ENCODE measurements around the gene SLC1A2. TPM values are rescaled to one million over a fixed set of nuclear protein-coding genes. Genes with fewer than 3 reads are reported as not detected.

SLC1A2 gene
- total RNA-seq, 2 donors from 2014 or later, result 0.12 TPM; not detected in 1

DNA sequence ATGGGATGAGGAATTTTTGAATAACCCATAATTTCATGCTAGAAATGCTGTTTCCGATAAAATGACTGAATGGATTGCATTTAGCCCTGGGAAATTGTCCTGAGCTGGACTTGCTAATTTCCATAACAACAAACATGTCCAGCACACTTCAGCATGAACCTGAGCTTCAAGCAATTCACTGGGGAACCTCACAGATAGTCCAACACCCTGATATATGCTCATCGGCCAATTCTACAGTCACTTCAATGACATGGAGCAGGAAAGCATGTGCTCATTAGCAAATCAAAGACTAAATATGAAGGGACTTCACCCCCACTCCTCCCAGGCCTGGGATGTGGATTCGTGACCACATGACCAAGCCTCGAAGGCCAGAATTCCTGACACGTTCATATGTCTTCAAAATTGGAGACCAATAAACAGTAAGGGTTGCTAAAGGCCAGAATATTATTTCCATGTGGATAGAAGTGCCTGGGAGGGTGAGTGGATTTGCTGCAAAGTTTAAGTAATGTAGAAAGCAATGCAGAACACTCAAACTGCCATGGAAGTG is 131.9 kb downstream of the SLC1A2 start:
- no peak overlapping the region for H3K4me3 Mint-ChIP-seq
- H3K36me3 Mint-ChIP-seq (ENCODE audit: low read depth), result peaks cover 3% of the 10 kb centered on the region
- ATAC-seq (no peak), DNase-seq (no peak)
- H3K4me1 Mint-ChIP-seq, result peaks cover 4% of the 10 kb centered on the region
- H3K27me3 Mint-ChIP-seq, result peaks cover 4% of the 10 kb centered on the region
- no peak overlapping the region for H3K27ac Mint-ChIP-seq
- H3K9me3 ChIP-seq (ENCODE audit: control insufficient read depth, low read length, poor library complexity, severe bottlenecking), result no peaks in the 10 kb centered on the region

DNA sequence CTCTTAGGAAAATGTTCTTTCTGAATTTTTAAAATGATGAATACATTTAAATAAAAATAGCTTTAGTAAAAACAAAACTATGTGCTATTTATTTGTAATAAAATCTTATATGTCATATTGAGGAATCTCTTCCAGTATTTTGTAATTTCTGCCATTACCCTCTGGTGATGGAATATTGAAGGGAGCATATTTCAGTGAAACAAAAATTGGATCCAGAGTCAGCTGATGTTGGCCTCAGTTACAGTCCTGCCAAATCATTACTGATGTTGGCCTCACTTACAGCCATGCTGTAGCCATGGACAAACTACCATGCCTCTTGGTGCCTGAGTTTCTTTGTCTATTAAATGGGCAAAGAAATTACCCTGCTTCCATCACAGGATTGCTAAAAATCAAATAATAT is 133.2 kb downstream of the SLC1A2 start:
- H3K4me3 Mint-ChIP-seq, result no peak overlapping the region
- H3K4me1 Mint-ChIP-seq, result peaks cover 2% of the 10 kb centered on the region
- no peaks in the 10 kb centered on the region for H3K9me3 ChIP-seq (ENCODE audit: control insufficient read depth, low read length, poor library complexity, severe bottlenecking)
- H3K36me3 Mint-ChIP-seq (ENCODE audit: low read depth), result no peaks in the 10 kb centered on the region
- ATAC-seq, result no peak
- H3K27me3 Mint-ChIP-seq, result no peaks in the 10 kb centered on the region
- no peak for DNase-seq
- no peak overlapping the region for H3K27ac Mint-ChIP-seq

DNA sequence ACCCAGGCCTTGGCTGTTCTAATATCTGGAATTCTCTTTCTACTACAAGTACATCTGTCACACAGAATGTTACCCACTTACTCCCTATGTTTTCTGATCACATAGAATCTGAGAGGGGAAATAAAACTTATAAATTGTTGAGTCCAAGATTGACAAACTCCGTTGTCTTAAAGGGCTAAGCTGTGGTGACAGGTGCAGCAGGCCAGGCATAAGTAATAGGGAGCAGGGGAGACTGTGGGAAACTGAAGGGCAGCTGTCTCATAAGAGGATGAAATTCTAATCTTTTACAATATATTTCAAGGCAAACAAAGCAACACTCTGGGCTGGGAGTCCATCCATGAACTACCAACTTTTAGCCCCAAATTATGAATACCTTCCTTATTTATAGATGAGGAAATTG is 133.9 kb downstream of the SLC1A2 start:
- H3K9me3 ChIP-seq (ENCODE audit: control insufficient read depth, low read length, poor library complexity, severe bottlenecking), result no peaks in the 10 kb centered on the region
- Mint-ChIP-seq H3K27ac (no peak overlapping the region), H3K36me3 (ENCODE audit: low read depth) (no peaks in the 10 kb centered on the region), H3K4me3 (no peak overlapping the region), H3K27me3 (no peaks in the 10 kb centered on the region), H3K4me1 (peaks cover 2% of the 10 kb centered on the region)
- ATAC-seq (no peak), DNase-seq (no peak)

DNA sequence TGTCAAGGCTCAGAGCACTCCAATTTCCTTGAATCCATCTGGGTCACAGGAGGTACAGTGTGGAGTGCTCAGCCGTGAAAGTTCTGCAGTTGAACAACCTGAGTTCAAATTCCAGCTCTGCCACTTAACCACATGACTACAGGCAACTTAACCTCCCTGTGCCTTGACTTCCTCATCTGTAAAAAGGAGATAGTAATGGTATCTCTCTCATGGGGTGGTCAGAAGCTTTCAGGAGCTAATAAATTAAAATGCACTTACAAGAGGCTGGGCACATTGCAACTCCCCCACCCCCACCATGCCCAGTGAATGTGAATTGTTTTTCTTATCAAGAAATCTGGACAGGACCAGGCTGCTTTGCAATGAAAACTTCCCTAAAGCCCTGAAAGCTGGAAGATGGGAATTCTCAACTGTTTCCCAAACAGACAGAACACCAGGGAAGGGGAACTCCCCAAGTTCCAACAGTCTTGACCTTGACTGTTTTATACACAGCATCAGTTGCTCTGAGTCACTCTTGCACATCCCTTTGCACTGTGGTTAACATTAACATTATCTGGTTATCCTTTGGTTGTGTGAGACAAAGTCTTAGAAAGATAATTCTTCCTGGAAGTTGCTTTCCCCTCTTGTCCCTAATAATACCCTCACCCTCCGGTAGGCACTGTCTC is 137.0 kb downstream of the SLC1A2 start:
- no peaks in the 10 kb centered on the region for H3K9me3 ChIP-seq (ENCODE audit: control insufficient read depth, low read length, poor library complexity, severe bottlenecking)
- Mint-ChIP-seq H3K36me3 (ENCODE audit: low read depth) (peaks cover 2% of the 10 kb centered on the region), H3K4me3 (no peak overlapping the region), H3K27me3 (no peaks in the 10 kb centered on the region), H3K27ac (no peak overlapping the region), H3K4me1 (peaks cover 6% of the 10 kb centered on the region)
- DNase-seq (no peak), ATAC-seq (no peak)

DNA sequence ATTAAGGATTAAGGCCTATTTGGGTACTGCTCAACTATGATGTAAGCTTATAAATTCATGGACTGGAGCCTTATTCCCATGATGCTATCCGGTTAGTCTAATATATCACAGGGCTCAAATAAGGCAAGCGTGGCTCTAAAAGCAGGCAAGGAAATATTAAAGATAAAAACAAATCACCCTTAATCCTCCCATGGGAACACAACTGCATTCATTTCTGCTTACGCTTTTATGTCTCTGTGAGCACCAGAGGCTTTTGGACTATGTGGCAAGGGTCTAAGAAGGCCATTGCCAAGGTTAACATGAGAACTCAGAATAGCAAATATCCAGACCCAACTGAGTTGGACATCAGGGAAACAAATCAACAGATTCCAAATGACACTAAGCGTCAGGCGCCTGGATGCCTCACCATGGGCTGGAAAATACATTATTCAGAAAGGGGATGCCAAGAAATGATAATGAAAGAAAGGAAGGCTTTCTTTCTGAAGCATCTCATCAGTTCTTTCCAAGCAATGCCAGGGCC is 138.1 kb downstream of the SLC1A2 start:
- Mint-ChIP-seq H3K36me3 (ENCODE audit: low read depth) (peaks cover 2% of the 10 kb centered on the region), H3K4me3 (no peak overlapping the region), H3K4me1 (peaks cover 9% of the 10 kb centered on the region), H3K27ac (no peak overlapping the region), H3K27me3 (no peaks in the 10 kb centered on the region)
- no peaks in the 10 kb centered on the region for H3K9me3 ChIP-seq (ENCODE audit: control insufficient read depth, low read length, poor library complexity, severe bottlenecking)
- ATAC-seq, result no peak
- DNase-seq, result no peak

DNA sequence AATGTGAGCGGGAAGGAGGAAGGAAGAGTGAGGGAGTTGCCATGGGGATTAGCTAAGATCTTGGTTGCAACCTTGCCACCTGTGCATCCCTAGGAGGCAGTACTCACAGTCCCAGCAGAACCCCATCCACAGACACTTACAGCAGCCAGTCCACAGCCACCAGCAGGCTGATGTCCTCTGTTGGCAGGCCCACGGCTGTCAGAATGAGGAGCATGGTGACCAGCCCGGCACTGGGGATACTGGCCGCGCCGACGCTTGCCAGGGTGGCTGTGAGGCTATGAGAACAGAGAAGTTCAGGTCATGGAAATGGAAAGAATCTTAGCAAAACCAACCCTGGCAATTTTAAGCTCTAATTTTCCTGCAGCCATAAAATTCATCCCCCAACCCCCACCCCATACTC is 138.6 kb downstream of the SLC1A2 start:
- no peaks in the 10 kb centered on the region for H3K9me3 ChIP-seq (ENCODE audit: control insufficient read depth, low read length, poor library complexity, severe bottlenecking)
- H3K27me3 Mint-ChIP-seq, result no peaks in the 10 kb centered on the region
- H3K27ac Mint-ChIP-seq, result no peak overlapping the region
- H3K4me1 Mint-ChIP-seq, result peaks cover 14% of the 10 kb centered on the region
- no peak for DNase-seq
- H3K36me3 Mint-ChIP-seq (ENCODE audit: low read depth), result peaks cover 2% of the 10 kb centered on the region
- ATAC-seq, result no peak
- H3K4me3 Mint-ChIP-seq, result no peak overlapping the region

DNA sequence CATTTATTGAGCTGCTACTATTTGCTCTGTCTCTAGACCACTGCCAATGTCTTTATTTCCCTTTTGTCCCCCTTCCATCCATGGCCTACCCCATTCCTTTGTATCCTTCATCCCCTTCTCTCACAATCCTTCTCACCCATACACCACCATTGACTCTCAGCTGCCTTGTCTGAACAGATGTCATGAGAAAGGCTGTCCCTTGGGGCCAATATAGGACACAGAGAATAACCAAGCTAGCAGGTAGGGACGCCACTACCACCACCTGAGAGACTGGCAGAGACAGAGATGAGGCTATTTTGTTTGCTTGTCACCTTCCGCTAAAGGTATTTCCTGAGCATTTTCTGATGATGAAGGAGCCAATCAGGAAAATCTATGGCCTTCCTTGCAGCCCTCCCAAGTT is 141.5 kb downstream of the SLC1A2 start:
- no peak overlapping the region for H3K4me3 Mint-ChIP-seq
- peak overlapping the region; percentile 1 for H3K27ac Mint-ChIP-seq
- no peaks in the 10 kb centered on the region for H3K27me3 Mint-ChIP-seq
- H3K4me1 Mint-ChIP-seq, result peaks cover 20% of the 10 kb centered on the region
- no peaks in the 10 kb centered on the region for H3K9me3 ChIP-seq (ENCODE audit: control insufficient read depth, low read length, poor library complexity, severe bottlenecking)
- DNase-seq (no peak), ATAC-seq (no peak)
- H3K36me3 Mint-ChIP-seq (ENCODE audit: low read depth), result peaks cover 6% of the 10 kb centered on the region

DNA sequence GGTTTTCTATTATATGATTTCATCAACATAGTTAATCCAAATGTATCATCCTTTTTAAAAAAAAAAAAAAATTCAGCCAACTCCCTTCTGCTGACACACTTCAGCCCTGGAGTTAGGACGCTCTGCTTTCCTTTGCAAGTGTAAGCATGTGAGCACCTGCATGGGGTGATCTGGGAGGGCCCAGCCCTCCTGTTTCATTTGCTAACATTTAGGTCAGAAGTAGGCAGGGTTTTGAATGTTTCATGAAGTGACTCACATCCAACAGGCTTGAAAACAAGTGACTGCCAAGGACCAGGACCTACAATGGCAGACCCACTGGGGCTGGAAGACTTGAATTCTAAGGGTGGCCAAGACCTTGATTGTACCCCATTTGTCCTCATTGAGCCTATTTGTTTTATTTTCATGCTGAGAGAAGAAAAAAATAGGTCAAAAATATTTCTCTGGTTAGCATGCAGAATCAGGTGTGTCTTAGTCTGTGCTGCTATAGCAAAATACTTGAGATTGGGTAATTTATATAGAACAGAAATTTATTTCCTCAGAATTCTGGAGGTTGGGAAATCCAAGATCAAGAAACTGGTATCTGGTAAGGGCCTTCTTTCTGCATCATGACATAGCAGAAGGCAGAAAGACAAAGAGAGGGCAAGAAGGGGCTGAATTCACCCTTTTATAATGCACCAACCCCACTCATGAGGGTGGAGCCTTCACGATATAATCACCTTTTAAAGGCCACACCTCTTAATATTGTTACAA is 142.8 kb downstream of the SLC1A2 start:
- no peak overlapping the region for H3K4me3 Mint-ChIP-seq
- ATAC-seq (peak; percentile 83), DNase-seq (no peak)
- H3K4me1 Mint-ChIP-seq, result peaks cover 27% of the 10 kb centered on the region
- peaks cover 6% of the 10 kb centered on the region for H3K36me3 Mint-ChIP-seq (ENCODE audit: low read depth)
- no peaks in the 10 kb centered on the region for H3K27me3 Mint-ChIP-seq
- H3K27ac Mint-ChIP-seq, result peak overlapping the region; percentile 51
- no peaks in the 10 kb centered on the region for H3K9me3 ChIP-seq (ENCODE audit: control insufficient read depth, low read length, poor library complexity, severe bottlenecking)

DNA sequence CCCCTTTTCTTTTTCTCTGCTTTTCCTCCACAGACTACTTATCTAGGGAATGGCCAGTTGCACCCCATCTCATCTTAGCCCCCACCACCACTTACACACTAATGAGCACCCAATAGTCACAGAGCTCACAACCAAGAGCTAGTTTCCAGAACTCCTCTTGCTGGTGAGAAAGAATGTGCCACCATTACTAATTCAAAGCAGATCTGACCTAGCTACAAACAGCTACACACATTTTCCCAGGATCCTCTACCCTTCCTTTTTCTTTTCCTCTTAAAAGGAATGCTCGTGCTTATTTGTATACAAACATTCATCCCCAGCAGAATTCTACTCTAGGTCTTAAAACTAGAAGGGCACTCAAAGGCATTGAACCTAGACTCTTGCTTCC is 143.6 kb downstream of the SLC1A2 start:
- H3K9me3 ChIP-seq (ENCODE audit: control insufficient read depth, low read length, poor library complexity, severe bottlenecking), result no peaks in the 10 kb centered on the region
- Mint-ChIP-seq H3K27ac (peak overlapping the region; percentile 51), H3K36me3 (ENCODE audit: low read depth) (peaks cover 8% of the 10 kb centered on the region), H3K4me1 (peaks cover 25% of the 10 kb centered on the region), H3K27me3 (no peaks in the 10 kb centered on the region), H3K4me3 (no peak overlapping the region)
- ATAC-seq (no peak), DNase-seq (no peak)

DNA sequence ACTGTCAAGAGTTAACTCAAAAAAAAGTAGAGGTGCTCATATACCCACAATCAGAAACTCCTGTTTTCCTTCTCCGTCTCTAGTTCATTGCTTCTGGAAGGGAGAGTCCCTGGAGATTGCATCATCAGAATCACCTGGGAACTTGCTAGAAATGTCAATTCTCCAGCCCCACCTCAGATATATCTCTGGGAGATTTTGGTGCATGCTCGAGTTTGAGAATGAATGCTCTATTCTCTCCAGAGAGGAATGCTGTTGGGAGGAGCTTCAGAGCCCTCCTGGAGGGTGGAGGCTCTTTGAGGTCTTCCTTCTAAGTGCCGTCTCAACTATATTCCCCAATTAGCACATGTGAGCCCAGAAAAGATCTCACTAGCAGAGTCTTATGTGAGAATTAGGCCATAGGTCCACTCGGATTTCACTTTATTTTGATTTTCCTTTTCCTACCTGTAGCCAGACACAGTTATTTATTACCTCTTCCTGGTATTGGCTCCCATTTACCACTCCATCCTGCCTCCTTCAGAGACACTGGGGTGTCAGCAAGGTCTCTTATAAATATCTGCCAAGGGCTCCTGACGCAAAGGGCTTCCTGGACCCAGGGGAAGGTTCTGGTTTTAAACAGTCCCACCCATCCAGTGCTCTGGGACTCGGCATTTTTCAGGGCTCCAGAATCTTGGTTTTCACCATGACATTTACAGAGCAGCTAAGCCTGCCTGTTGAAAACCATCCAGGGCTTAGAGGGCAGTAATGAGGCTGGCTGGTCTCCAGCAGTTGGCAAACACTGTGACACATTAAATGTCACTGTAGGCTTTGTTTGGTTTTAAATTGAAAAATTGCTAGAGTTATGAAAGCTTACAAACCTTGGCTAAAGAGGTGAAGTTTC is 144.2 kb downstream of the SLC1A2 start:
- Mint-ChIP-seq H3K4me1 (peaks cover 25% of the 10 kb centered on the region), H3K4me3 (no peak overlapping the region), H3K27ac (peak overlapping the region; percentile 51), H3K27me3 (no peaks in the 10 kb centered on the region), H3K36me3 (ENCODE audit: low read depth) (peaks cover 9% of the 10 kb centered on the region)
- DNase-seq (no peak), ATAC-seq (no peak)
- no peaks in the 10 kb centered on the region for H3K9me3 ChIP-seq (ENCODE audit: control insufficient read depth, low read length, poor library complexity, severe bottlenecking)

DNA sequence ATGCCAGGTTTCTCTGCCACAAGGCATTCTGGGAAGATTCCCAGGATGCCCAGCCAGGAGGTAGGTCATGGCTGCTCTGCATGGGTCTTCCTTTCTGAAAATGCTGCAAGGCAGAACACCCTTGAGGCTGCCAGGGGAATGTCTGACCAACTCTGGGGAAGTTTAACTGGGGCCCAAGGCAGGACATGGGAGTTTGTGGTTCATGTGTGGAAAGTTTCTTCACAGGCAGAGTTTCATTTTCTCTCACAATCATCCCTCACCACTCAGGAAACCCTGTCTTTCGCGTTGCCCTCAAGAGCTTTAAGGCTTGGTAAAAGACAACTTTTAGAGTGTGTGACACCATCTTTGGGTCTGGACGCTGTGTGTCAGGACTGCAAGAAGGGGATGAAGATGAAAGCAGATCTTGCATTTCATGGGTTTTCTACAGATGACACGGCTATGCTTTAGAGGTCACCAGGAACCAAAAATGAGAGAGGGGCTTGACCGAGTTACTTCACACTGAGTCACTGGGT is 146.9 kb downstream of the SLC1A2 start:
- peak; percentile 66 for ATAC-seq

DNA sequence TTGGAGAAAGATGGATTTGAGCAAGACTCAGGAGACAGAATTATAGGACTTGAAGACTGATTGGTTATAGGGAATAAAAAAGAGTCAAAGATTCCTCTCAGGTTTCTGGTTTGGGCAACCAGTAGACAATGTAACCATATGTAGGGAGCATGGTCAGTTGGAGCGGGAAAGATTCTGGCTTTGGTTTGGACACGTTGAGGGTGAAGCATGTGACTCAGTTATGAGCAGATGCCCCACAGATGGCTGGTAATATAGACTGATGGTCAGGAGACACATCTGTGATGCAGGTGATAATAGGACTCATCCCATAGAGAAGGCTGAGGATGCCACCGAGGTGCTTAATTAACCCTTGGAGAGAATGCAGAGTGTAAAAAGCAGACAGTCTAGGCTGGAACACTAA is 148.3 kb downstream of the SLC1A2 start:
- no peak overlapping the region for H3K27ac Mint-ChIP-seq
- no peak for ATAC-seq
- H3K4me1 Mint-ChIP-seq, result peaks cover 21% of the 10 kb centered on the region

More for the DNA sequence above, 146.9 kb downstream of the SLC1A2 start:
- Mint-ChIP-seq H3K27me3 (no peaks in the 10 kb centered on the region), H3K36me3 (ENCODE audit: low read depth) (peaks cover 7% of the 10 kb centered on the region), H3K4me1 (peaks cover 21% of the 10 kb centered on the region), H3K27ac (peak overlapping the region; percentile 37), H3K4me3 (peak overlapping the region; percentile 0)
- no peak for DNase-seq
- H3K9me3 ChIP-seq (ENCODE audit: control insufficient read depth, low read length, poor library complexity, severe bottlenecking), result no peaks in the 10 kb centered on the region

DNA sequence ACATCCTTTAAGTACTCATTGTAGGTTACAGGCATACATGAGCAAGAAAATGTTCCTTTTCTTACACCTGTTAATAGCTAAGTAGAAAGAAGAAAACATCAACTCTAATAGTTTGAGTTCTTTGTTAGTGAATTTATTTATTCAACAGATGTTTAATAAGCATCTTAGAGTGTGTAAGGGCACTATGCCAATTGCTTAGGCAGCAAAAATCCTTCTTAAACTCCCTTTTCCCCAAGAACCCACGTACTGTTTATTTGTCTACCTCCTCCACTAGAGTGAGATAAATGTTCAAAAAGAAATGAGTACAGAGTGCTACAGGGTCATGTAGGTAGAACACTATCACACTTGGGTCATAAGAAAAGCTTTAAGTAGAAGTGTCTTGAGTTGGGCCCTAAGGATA is 149.0 kb downstream of the SLC1A2 start:
- no peak overlapping the region for H3K27ac Mint-ChIP-seq
- H3K36me3 Mint-ChIP-seq (ENCODE audit: low read depth), result peaks cover 7% of the 10 kb centered on the region
- H3K9me3 ChIP-seq (ENCODE audit: control insufficient read depth, low read length, poor library complexity, severe bottlenecking), result no peaks in the 10 kb centered on the region
- peaks cover 20% of the 10 kb centered on the region for H3K4me1 Mint-ChIP-seq
- no peak for ATAC-seq
- no peak overlapping the region for H3K4me3 Mint-ChIP-seq
- no peak for DNase-seq
- no peaks in the 10 kb centered on the region for H3K27me3 Mint-ChIP-seq

More for the DNA sequence above, 148.3 kb downstream of the SLC1A2 start:
- no peak overlapping the region for H3K4me3 Mint-ChIP-seq
- H3K36me3 Mint-ChIP-seq (ENCODE audit: low read depth), result peaks cover 7% of the 10 kb centered on the region
- no peaks in the 10 kb centered on the region for H3K27me3 Mint-ChIP-seq
- no peaks in the 10 kb centered on the region for H3K9me3 ChIP-seq (ENCODE audit: control insufficient read depth, low read length, poor library complexity, severe bottlenecking)
- DNase-seq, result no peak

Measured in T-helper 17 cell (primary cell).